Colonic mucosa (tissue), 4 donors: ENCODE measurements around the gene GABRA5. TPM values are rescaled to one million over a fixed set of nuclear protein-coding genes. Genes with fewer than 3 reads are reported as not detected.

Experiments
- DNase-seq: peaks from one replicate; pipeline ENCODE4 v3.0.0-alpha.2; 2020
- H3K27ac ChIP-seq: fragments of 200-600 bp; one replicate; pipeline ENCODE4 v1.8.0; 2021
- H3K27me3 ChIP-seq: fragments of 200-600 bp; one replicate; pipeline ENCODE4 v1.8.0; 2021
- H3K36me3 ChIP-seq: fragments of 200-600 bp; one replicate; pipeline ENCODE4 v1.8.0; 2021
- H3K4me1 ChIP-seq: fragments of 200-600 bp; one replicate; pipeline ENCODE4 v1.8.0; 2021; ENCODE audit warnings: mild to moderate bottlenecking
- H3K4me3 ChIP-seq: fragments of 200-600 bp; one replicate; pipeline ENCODE4 v1.8.0; 2021
- H3K9ac ChIP-seq, 2 donors: one replicate each; pipeline ENCODE4 v1.7.0; 2013; ENCODE audit warnings: control low read depth in 2 of 2, low read depth in 2 of 2, low read length in 2 of 2
- H3K9me3 ChIP-seq: fragments of 200-600 bp; one replicate; pipeline ENCODE4 v1.8.0; 2021
- intact Hi-C: fragments of 100-400 bp; cut with DNase I; formaldehyde crosslinking; loops from one replicate; pipeline ENCODE4 v1.14.1; 2022
- total RNA-seq, 2 donors: library from RNA; stranded (reverse); fragmentation: NEBNext Ultra II Directional in 1 of 2; extraction: Animal tissue kit (Norgen Biotek cat#: 25700) in 1 of 2; gene quantifications; one replicate each; pipeline ENCODE4 v1.2.1, GENCODE V29; 2021
- TF ChIP-seq, protein P1 (sequence below): fragments of 200-600 bp; IDR thresholded peaks from one replicate; pipeline ENCODE4 v1.8.0; 2022; ENCODE audit warnings: antibody characterized with exemption, mild to moderate bottlenecking
- donor health status: healthy.
- donor health status: DM: no; HTN: no; CAD: no.
- donor health status: DM: no; HTN: no; CAD: no.

GABRA5 gene
- total RNA-seq, 2 donors from 2014 or later = not detected

DNA sequence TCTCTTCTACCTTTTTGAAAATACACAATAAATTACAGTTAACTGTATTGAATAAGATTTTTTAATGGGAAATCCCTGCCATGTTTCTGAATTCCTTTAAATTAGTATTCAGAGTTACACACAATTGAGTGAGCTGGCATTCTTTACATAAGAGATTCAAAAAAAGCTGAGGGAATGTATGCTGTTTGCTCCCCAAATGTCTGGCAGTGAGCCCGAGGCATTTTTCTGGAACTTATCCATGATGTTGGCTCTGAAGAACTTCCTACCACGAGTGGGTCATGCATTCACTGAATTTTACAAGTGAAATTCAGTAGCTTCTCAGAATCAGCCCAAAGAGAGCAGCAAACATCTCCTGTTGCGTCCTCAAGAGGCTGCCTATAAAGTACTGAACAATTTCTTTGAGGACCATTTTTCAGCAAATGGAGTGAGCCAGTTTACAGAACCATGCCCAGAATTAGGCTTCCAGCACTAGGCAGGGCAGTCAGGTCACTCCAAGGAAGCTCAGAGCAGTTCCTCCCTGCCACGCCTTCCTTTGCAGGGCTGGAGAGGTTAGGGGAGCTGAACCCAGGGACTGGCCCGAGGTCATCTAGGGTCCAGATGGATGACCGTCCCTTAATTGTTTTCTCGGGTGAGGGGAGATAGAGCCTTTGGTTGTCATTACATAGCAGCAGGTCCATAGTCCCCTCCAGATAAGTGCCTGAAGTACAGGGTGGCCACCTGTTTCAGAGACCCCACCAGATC is 21.2 kb downstream of the GABRA5 start:
- no peak for DNase-seq
- Histone ChIP-seq H3K27me3 (no peaks in the 10 kb centered on the region), H3K27ac (no peak overlapping the region), H3K36me3 (no peaks in the 10 kb centered on the region), H3K4me1 (no peaks in the 10 kb centered on the region), H3K9me3 (no peaks in the 10 kb centered on the region), H3K4me3 (no peak overlapping the region), H3K9ac (no peak overlapping the region)
- intact Hi-C loops = loop anchor here (5.0 to 10.0 kb wide), 2 partner anchors 129 to 1237 kb away; no protein-coding TSS in a partner anchor
- TF ChIP-seq, protein P1, sequence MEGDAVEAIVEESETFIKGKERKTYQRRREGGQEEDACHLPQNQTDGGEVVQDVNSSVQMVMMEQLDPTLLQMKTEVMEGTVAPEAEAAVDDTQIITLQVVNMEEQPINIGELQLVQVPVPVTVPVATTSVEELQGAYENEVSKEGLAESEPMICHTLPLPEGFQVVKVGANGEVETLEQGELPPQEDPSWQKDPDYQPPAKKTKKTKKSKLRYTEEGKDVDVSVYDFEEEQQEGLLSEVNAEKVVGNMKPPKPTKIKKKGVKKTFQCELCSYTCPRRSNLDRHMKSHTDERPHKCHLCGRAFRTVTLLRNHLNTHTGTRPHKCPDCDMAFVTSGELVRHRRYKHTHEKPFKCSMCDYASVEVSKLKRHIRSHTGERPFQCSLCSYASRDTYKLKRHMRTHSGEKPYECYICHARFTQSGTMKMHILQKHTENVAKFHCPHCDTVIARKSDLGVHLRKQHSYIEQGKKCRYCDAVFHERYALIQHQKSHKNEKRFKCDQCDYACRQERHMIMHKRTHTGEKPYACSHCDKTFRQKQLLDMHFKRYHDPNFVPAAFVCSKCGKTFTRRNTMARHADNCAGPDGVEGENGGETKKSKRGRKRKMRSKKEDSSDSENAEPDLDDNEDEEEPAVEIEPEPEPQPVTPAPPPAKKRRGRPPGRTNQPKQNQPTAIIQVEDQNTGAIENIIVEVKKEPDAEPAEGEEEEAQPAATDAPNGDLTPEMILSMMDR = no peak

DNA sequence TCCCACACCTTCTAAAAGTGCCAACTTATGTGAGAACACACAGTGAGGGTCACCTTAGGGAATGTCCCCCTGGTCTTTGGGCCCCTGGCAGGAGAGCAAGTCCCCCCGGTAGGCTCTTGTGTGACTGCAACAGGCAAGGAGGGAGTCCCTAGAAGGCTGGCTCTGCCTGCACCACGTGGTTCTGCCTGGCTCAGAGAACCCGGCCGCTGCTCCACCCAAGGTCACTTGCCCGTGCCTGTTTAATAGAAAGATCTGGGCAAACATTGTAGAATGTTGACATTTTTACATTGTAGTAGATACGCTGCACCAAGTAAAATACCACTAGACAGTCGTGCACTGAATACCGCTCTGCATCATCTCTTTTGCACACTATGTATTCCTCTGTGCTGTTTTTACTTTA is 21.9 kb downstream of the GABRA5 start:
- H3K36me3 ChIP-seq = no peaks in the 10 kb centered on the region
- H3K9me3 ChIP-seq = no peaks in the 10 kb centered on the region
- no peaks in the 10 kb centered on the region for H3K4me1 ChIP-seq
- intact Hi-C loops = loop anchor here (5.0 to 10.0 kb wide), 2 partner anchors 129 to 1236 kb away; no protein-coding TSS in a partner anchor
- no peak overlapping the region for H3K27ac ChIP-seq
- no peak overlapping the region for H3K9ac ChIP-seq
- H3K4me3 ChIP-seq = no peak overlapping the region
- TF ChIP-seq, protein P1 = no peak
- DNase-seq = no peak
- no peaks in the 10 kb centered on the region for H3K27me3 ChIP-seq

GRCh38 chr15:26889298-26889898 is 22.5 kb downstream of the GABRA5 start:
- Histone ChIP-seq H3K9me3 (no peaks in the 10 kb centered on the region), H3K4me1 (no peaks in the 10 kb centered on the region), H3K36me3 (no peaks in the 10 kb centered on the region), H3K27me3 (no peaks in the 10 kb centered on the region), H3K27ac (no peak overlapping the region), H3K9ac (no peak overlapping the region), H3K4me3 (no peak overlapping the region)
- intact Hi-C loops = loop anchor here (5.0 to 10.0 kb wide), 2 partner anchors 128 to 1235 kb away; no protein-coding TSS in a partner anchor
- DNase-seq = peak; percentile 51
- TF ChIP-seq, protein P1 = peak; percentile 62

DNA sequence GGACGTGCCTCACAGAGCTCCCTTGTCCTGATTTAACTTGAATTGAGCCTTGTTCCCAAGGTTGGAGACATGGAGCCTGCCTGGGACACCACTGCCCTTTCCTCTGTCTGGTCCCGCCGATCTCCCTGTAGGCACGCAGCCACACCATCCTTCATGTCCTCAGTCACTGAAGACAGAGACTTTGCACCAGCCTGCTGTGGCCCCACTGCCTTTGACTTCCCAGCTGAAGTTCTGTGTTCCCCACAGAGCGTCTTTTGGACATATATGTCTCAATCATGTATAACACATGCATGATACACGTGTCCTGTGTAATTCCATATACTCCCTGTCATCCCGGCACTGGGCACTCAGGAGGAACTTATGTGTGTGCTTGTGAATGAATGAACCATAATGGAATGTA is 23.6 kb downstream of the GABRA5 start:
- H3K27me3 ChIP-seq = no peaks in the 10 kb centered on the region
- H3K27ac ChIP-seq = no peak overlapping the region
- no peak overlapping the region for H3K9ac ChIP-seq
- no peaks in the 10 kb centered on the region for H3K36me3 ChIP-seq
- DNase-seq = no peak
- H3K4me3 ChIP-seq = no peak overlapping the region
- no peaks in the 10 kb centered on the region for H3K9me3 ChIP-seq
- TF ChIP-seq, protein P1 = no peak
- H3K4me1 ChIP-seq = no peaks in the 10 kb centered on the region
- intact Hi-C loops = no loop called here

DNA sequence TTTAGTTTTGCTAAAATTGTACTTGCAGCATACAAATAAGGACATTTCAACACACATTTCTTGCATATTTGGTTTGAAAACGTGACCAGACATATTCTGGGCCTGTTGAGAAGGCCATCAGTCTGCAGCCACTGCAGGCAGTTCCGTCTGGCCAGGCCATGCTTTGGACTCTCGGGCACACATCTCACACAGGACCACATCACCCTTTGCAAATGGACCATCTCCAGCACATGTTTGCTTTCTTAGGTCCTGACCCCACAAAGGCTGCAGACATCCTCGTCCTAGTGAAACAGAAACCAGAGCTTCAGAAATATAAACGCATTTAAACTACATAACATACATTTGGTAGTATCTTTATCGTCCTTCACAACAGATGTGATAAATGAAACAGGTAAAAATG is 24.1 kb downstream of the GABRA5 start:
- no peaks in the 10 kb centered on the region for H3K36me3 ChIP-seq
- H3K4me1 ChIP-seq = no peaks in the 10 kb centered on the region
- intact Hi-C loops = no loop called here
- H3K27me3 ChIP-seq = no peaks in the 10 kb centered on the region
- H3K4me3 ChIP-seq = no peak overlapping the region
- H3K9me3 ChIP-seq = no peaks in the 10 kb centered on the region
- no peak for DNase-seq
- TF ChIP-seq, protein P1 = no peak
- no peak overlapping the region for H3K9ac ChIP-seq
- no peak overlapping the region for H3K27ac ChIP-seq
